CD4-positive, alpha-beta T cell (primary cell): ENCODE results near the gene AP1M1. TPM values are rescaled to one million over a fixed set of nuclear protein-coding genes. Genes with fewer than 3 reads are reported as not detected.

ENCODE experiments used
- ATAC-seq: fragments of 200-7000 bp; cut with Tn5 transposase; one replicate; pipeline ENCODE4 v1.10.0; 2022; ENCODE audit warnings: mild to moderate bottlenecking; ENCODE audit not compliant: poor library complexity
- CTCF ChIA-PET: fragments of 350-600 bp; sonication (Branson Sonifier 250); formaldehyde crosslinking; loops from one replicate; lab custom pipeline; 2021; ENCODE audit warnings: antibody characterized with exemption, inconsistent platforms; lab: Charles Lee
- POLR2A ChIA-PET: fragments of 350-600 bp; sonication (Branson Sonifier 250); formaldehyde crosslinking; loops from one replicate; lab custom pipeline; 2021; ENCODE audit warnings: antibody characterized with exemption, inconsistent platforms; lab: Charles Lee
- DNase-seq, 14 experiments: peaks; one replicate each; pipeline ENCODE4 v3.0.0-alpha.2; 2013 to 2020; ENCODE audit warnings: mixed read lengths in 2 of 14
- H3K27ac ChIP-seq, 2 donors: one replicate each; pipeline versions ENCODE4 v1.5.1 to v1.7.0; 2013; ENCODE audit warnings: low read length in 2 of 2, low read depth in 1 of 2, mild to moderate bottlenecking in 1 of 2
- H3K27me3 ChIP-seq, 2 experiments: 1 replicate in 1 of 2; 2 replicates in 1 of 2; pipeline versions ENCODE4 v1.6.1 to v1.7.0; 2013; ENCODE audit warnings: low read length in 2 of 2, control low read depth in 1 of 2, mild to moderate bottlenecking in 1 of 2, moderate library complexity in 1 of 2; ENCODE audit not compliant: insufficient read depth in 2 of 2, control insufficient read depth in 1 of 2
- H3K36me3 ChIP-seq: one replicate; pipeline ENCODE4 v1.6.1; 2013; ENCODE audit warnings: low read length, control low read depth; ENCODE audit not compliant: insufficient read depth
- H3K4me1 ChIP-seq: one replicate; pipeline ENCODE4 v1.6.1; 2013; ENCODE audit warnings: low read length, control low read depth; ENCODE audit not compliant: insufficient read depth
- H3K4me3 ChIP-seq: one replicate; pipeline ENCODE4 v1.5.1; 2013; ENCODE audit warnings: mild to moderate bottlenecking, low read length, moderate library complexity
- H3K9me3 ChIP-seq, 2 experiments: 1 replicate in 1 of 2; 2 replicates in 1 of 2; pipeline versions ENCODE4 v1.6.1 to v1.7.0; 2013; ENCODE audit warnings: low read length in 2 of 2, mild to moderate bottlenecking in 2 of 2, control low read depth in 1 of 2, moderate library complexity in 1 of 2; ENCODE audit not compliant: control insufficient read depth in 1 of 2, insufficient read depth in 1 of 2
- H3K27ac Mint-ChIP-seq: one replicate; pipeline ENCODE4 v1.8.0; 2020; ENCODE audit warnings: mixed read lengths
- H3K27me3 Mint-ChIP-seq: one replicate; pipeline ENCODE4 v1.8.0; 2021; ENCODE audit warnings: mixed read lengths
- H3K36me3 Mint-ChIP-seq: one replicate; pipeline ENCODE4 v1.8.0; 2021; ENCODE audit warnings: low read depth, mixed read lengths
- H3K4me1 Mint-ChIP-seq: one replicate; pipeline ENCODE4 v1.8.0; 2021; ENCODE audit warnings: low read depth, mixed read lengths
- H3K4me3 Mint-ChIP-seq: one replicate; pipeline ENCODE4 v1.8.0; 2020; ENCODE audit warnings: mild to moderate bottlenecking, mixed read lengths
- H3K9me3 Mint-ChIP-seq: one replicate; pipeline ENCODE4 v1.8.0; 2020; ENCODE audit warnings: mixed read lengths
- CTCF ChIP-seq: fragments of 200-600 bp; IDR thresholded peaks from one replicate; pipeline ENCODE4 v1.8.0; 2022; ENCODE audit warnings: antibody characterized with exemption, mild to moderate bottlenecking
- intact Hi-C, 2 experiments: fragments of 100-400 bp; cut with DNase I in 1 of 2; cut with micrococcal nuclease in 1 of 2; formaldehyde crosslinking; loops; one replicate each; pipeline versions ENCODE4 v1.15.1 to v1.9.0; 2023 to 2025; cut with DNase I, micrococcal nuclease
- total RNA-seq, 174 experiments: library from RNA in 2 of 174; stranded (reverse) in 2 of 174; gene quantifications; one replicate each; pipeline ENCODE4 v1.2.3 and lab custom pipeline; 2021 to 2026

AP1M1 gene
- total RNA-seq, 2 experiments from 2014 or later = 52.1 to 58.3 TPM

- H3K27ac ChIP-seq = no peak overlapping the region
- no peak overlapping the region for H3K4me3 Mint-ChIP-seq
- no peaks in the 10 kb centered on the region for H3K9me3 Mint-ChIP-seq
- TF ChIP-seq CTCF = no peak
- peaks cover 63% of the 10 kb centered on the region for H3K36me3 Mint-ChIP-seq
- peaks cover 5% of the 10 kb centered on the region for H3K4me1 ChIP-seq
- DNase-seq (no peak), ATAC-seq (no peak)
- H3K36me3 ChIP-seq = peaks cover 53% of the 10 kb centered on the region
- intact Hi-C loops = no loop called here
- H3K9me3 ChIP-seq = no peaks in the 10 kb centered on the region
- no peaks in the 10 kb centered on the region for H3K27me3 Mint-ChIP-seq
- no peaks in the 10 kb centered on the region for H3K4me1 Mint-ChIP-seq
- ChIA-PET POLR2A (interaction anchor here (1.3 kb wide), 1 partner anchor 13 kb away, joined by 4 read pairs; the partner anchor contains the start of gene HSH2D), CTCF (interaction anchor here (0.6 kb wide), 1 partner anchor 91 kb away, joined by 5 read pairs; no protein-coding TSS in a partner anchor)
- no peak overlapping the region for H3K27ac Mint-ChIP-seq
- H3K4me3 ChIP-seq = no peak overlapping the region
- no peaks in the 10 kb centered on the region for H3K27me3 ChIP-seq
Measured at GRCh38 chr19:16156904-16157303, 40.8 kb upstream of the AP1M1 start.

GRCh38 chr19:16157601-16158000 lies 40.1 kb upstream of the AP1M1 start:
- POLR2A ChIA-PET = interaction anchor here (1.3 kb wide), 1 partner anchor 14 kb away, joined by 4 read pairs; the partner anchor contains the start of gene HSH2D
- TF ChIP-seq CTCF = no peak

GRCh38 chr19:16159655-16160054 lies 38.1 kb upstream of the AP1M1 start:
- DNase-seq = no peak
- Histone ChIP-seq H3K4me3 (no peak overlapping the region), H3K27me3 (no peaks in the 10 kb centered on the region), H3K27ac (no peak overlapping the region), H3K9me3 (no peaks in the 10 kb centered on the region), H3K36me3 (peaks cover 28% of the 10 kb centered on the region), H3K4me1 (peaks cover 5% of the 10 kb centered on the region)
- Mint-ChIP-seq H3K9me3 (no peaks in the 10 kb centered on the region), H3K36me3 (peaks cover 36% of the 10 kb centered on the region), H3K4me3 (no peak overlapping the region), H3K4me1 (no peaks in the 10 kb centered on the region), H3K27me3 (no peaks in the 10 kb centered on the region), H3K27ac (no peak overlapping the region)
- ATAC-seq = no peak
- ChIA-PET CTCF (interaction anchor here (0.7 kb wide), 1 partner anchor 118 kb away, joined by 3 read pairs; no protein-coding TSS in a partner anchor), POLR2A (no interaction called here)
- intact Hi-C loops = no loop called here
- TF ChIP-seq CTCF = no peak

More at GRCh38 chr19:16157601-16158000, 40.1 kb upstream of the AP1M1 start:
- CTCF ChIA-PET = interaction anchor here (0.6 kb wide), 1 partner anchor 91 kb away, joined by 5 read pairs; no protein-coding TSS in a partner anchor
- DNase-seq = no peak
- Histone ChIP-seq H3K4me3 (no peak overlapping the region), H3K9me3 (no peaks in the 10 kb centered on the region), H3K4me1 (peaks cover 5% of the 10 kb centered on the region), H3K27ac (no peak overlapping the region), H3K27me3 (no peaks in the 10 kb centered on the region), H3K36me3 (peaks cover 49% of the 10 kb centered on the region)
- intact Hi-C loops = no loop called here
- Mint-ChIP-seq H3K27me3 (no peaks in the 10 kb centered on the region), H3K27ac (peak overlapping the region; percentile 17), H3K4me3 (no peak overlapping the region), H3K36me3 (peaks cover 56% of the 10 kb centered on the region), H3K9me3 (no peaks in the 10 kb centered on the region), H3K4me1 (no peaks in the 10 kb centered on the region)
- no peak for ATAC-seq
